ENCODE results near the gene BABAM2. TPM values are rescaled to one million over a fixed set of nuclear protein-coding genes. Genes with fewer than 3 reads are reported as not detected.

Gene BABAM2
- total and polyA plus RNA-seq, 2 of the 4 experiments (the other 2 are of a cell fraction) = 20.9 to 23.1 TPM

- H2AFZ ChIP-seq (replicated peaks; ENCODE audit: low read length, poor library complexity) = no peak overlapping the region
- H3K4me3 ChIP-seq (ENCODE audit: insufficient read depth, low read depth, low read length) = no peak overlapping the region
- no peak overlapping the region for H2BK5ac ChIP-seq (ENCODE audit: low read depth, low read length, poor library complexity, severe bottlenecking)
- 100% methylated on average over 2 of the region's 5 CpGs; no CpG with 5 or more reads in 1 of the 2 experiments for WGBS, 2 experiments (ENCODE audit: extremely low coverage in 2 of 2, insufficient read length in 1 of 2)
- no peaks in the 10 kb centered on the region for H3K27me3 ChIP-seq (ENCODE audit: control insufficient read depth, insufficient read depth, low read length)
- H3K9ac ChIP-seq (ENCODE audit: low read depth, low read length) = no peak overlapping the region
- H3K4ac ChIP-seq (ENCODE audit: low read depth, low read length) = peak overlapping the region; percentile 57
- peak overlapping the region in 1 of 2 experiments; percentile 55; a peak in 1 of 4 replicates for H4K8ac ChIP-seq (ENCODE audit: low read depth in 2 of 2, low read length in 2 of 2)
- ChIA-PET POLR2A (ENCODE audit: unreplicated experiment) (no interaction called here), CTCF (interaction anchor here (0.6 kb wide), 1 partner anchor 15 kb away, joined by 3 read pairs; no protein-coding TSS in a partner anchor)
- H4K20me1 ChIP-seq (ENCODE audit: insufficient read depth, low read length) = no peaks in the 10 kb centered on the region
- peak overlapping the region; percentile 14; the same call in 1 of the 2 replicates for H4K91ac ChIP-seq (ENCODE audit: insufficient read depth, low read depth, low read length)
- H3K79me1 ChIP-seq (ENCODE audit: low read depth in 1 of 2, low read length in 2 of 2) = peaks cover 0 to 9% of the 10 kb centered on the region in 2 experiments; a peak in 1 of 4 replicates
- no peak overlapping the region for H3K4me2 ChIP-seq (ENCODE audit: low read depth, low read length)
- H3K4me1 ChIP-seq (ENCODE audit: control insufficient read depth, insufficient read depth, low read length) = peaks cover 12% of the 10 kb centered on the region
- ATAC-seq (ENCODE audit: low read depth) = no peak
- intact Hi-C loops (cut with micrococcal nuclease) (no loop called here), in situ Hi-C loops (cut with MboI; ENCODE audit: low sequenced_read_pairs) (no loop called here), dilution Hi-C loops (cut with HindIII; ENCODE audit: low sequenced_read_pairs, unreplicated experiment) (no loop called here)
- no peak for DNase-seq
- H3K14ac ChIP-seq (replicated peaks; ENCODE audit: low read depth, low read length) = peak overlapping the region; percentile 87
- H2AK9ac ChIP-seq (replicated peaks; ENCODE audit: low read depth, low read length, poor library complexity) = no peak overlapping the region
- H4K5ac ChIP-seq (ENCODE audit: low read depth, low read length) = no peak overlapping the region
- H3K27ac ChIP-seq (ENCODE audit: insufficient read depth, low read length) = no peak overlapping the region
- H2AK5ac ChIP-seq (ENCODE audit: low read depth, low read length) = peak overlapping the region; percentile 38; the same call in 1 of the 2 replicates
- no peak overlapping the region for H3K23ac ChIP-seq (ENCODE audit: low read depth, low read length)
- peak overlapping the region; percentile 62; the same call in 1 of the 3 replicates for H2BK15ac ChIP-seq (ENCODE audit: low read depth, low read length)
- TF ChIP-seq BHLHE40 (IDR thresholded peaks at IDR 0.05; ENCODE audit: low read depth, low read length) (no peak), NFE2L2 (IDR thresholded peaks at IDR 0.05; ENCODE audit: low read depth, low read length) (no peak), RCOR1 (IDR thresholded peaks at IDR 0.05; ENCODE audit: insufficient replicate concordance, low read length) (no peak), RFX5 (IDR thresholded peaks at IDR 0.05; ENCODE audit: low read depth, low read length) (no peak), MAZ (IDR thresholded peaks at IDR 0.05; ENCODE audit: borderline replicate concordance, low read depth, low read length) (no peak), MAFK (IDR thresholded peaks at IDR 0.05; ENCODE audit: low read depth, low read length) (no peak), POLR2A (IDR thresholded peaks at IDR 0.05; ENCODE audit: low read depth, low read length) (no peak), FOS (IDR thresholded peaks at IDR 0.05; ENCODE audit: low read depth, low read length) (no peak), MXI1 (IDR thresholded peaks at IDR 0.05; ENCODE audit: borderline replicate concordance, low read depth, low read length) (no peak), ELK1 (IDR thresholded peaks at IDR 0.05; ENCODE audit: borderline replicate concordance, low read depth, low read length) (no peak), CHD1 (IDR thresholded peaks at IDR 0.05; ENCODE audit: low read depth, low read length) (no peak), SMC3 (IDR thresholded peaks at IDR 0.05; ENCODE audit: low read depth, low read length) (no peak), CEBPB (IDR thresholded peaks at IDR 0.05; ENCODE audit: low read depth, low read length) (no peak), RAD21 (IDR thresholded peaks at IDR 0.05; ENCODE audit: low read length) (no peak)
- TF ChIP-seq, protein P1, sequence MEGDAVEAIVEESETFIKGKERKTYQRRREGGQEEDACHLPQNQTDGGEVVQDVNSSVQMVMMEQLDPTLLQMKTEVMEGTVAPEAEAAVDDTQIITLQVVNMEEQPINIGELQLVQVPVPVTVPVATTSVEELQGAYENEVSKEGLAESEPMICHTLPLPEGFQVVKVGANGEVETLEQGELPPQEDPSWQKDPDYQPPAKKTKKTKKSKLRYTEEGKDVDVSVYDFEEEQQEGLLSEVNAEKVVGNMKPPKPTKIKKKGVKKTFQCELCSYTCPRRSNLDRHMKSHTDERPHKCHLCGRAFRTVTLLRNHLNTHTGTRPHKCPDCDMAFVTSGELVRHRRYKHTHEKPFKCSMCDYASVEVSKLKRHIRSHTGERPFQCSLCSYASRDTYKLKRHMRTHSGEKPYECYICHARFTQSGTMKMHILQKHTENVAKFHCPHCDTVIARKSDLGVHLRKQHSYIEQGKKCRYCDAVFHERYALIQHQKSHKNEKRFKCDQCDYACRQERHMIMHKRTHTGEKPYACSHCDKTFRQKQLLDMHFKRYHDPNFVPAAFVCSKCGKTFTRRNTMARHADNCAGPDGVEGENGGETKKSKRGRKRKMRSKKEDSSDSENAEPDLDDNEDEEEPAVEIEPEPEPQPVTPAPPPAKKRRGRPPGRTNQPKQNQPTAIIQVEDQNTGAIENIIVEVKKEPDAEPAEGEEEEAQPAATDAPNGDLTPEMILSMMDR (conservative IDR thresholded peaks at IDR 0.05; ENCODE audit: low read depth, low read length) = no peak
- TF ChIP-seq, protein P2, sequence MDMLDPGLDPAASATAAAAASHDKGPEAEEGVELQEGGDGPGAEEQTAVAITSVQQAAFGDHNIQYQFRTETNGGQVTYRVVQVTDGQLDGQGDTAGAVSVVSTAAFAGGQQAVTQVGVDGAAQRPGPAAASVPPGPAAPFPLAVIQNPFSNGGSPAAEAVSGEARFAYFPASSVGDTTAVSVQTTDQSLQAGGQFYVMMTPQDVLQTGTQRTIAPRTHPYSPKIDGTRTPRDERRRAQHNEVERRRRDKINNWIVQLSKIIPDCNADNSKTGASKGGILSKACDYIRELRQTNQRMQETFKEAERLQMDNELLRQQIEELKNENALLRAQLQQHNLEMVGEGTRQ (IDR thresholded peaks at IDR 0.05; ENCODE audit: low read depth, low read length) = no peak
- H3K18ac ChIP-seq (ENCODE audit: low read depth, low read length) = 0 out of 2 replicates have a peak overlapping the region, but pooled peaks have one; percentile 0
- H2BK20ac ChIP-seq (ENCODE audit: low read depth, low read length) = peak overlapping the region; percentile 95; the same call in 1 of the 2 replicates
- no peak overlapping the region for H3K56ac ChIP-seq (ENCODE audit: extremely low read depth, insufficient read depth, low read length)
- peak overlapping the region; percentile 71; the same call in 1 of the 2 replicates for H2BK120ac ChIP-seq (ENCODE audit: low read depth, low read length)
- H3K9me1 ChIP-seq (ENCODE audit: insufficient read depth, low read length) = peaks cover 5% of the 10 kb centered on the region
- no peaks in the 10 kb centered on the region for H3K36me3 ChIP-seq (ENCODE audit: control insufficient read depth, insufficient read depth, low read length)
- no peaks in the 10 kb centered on the region for H3K9me3 ChIP-seq (ENCODE audit: control insufficient read depth, insufficient read depth, low read length)
- no TSS peak for BruUV-seq (replicated peaks)
These were observed 402.9 kb downstream of the BABAM2 start for GRCh38 chr2:28293416-28293815.
